Measurements from ENCODE around the gene RASL12.

The RASL12 gene
- 0 reads per million in 3 donors for total RNA-seq

GRCh38 chr15:65067645-65068402, at the start of gene RASL12:
TSS of gene RASL12 (minus strand) at chr15:65067991. CDS start at chr15:65067835, 156 bp downstream.
- no peaks in the 10 kb centered on the region for H3K9me3 ChIP-seq (ENCODE audit: control insufficient read depth, low read length)
- H3K4me3 ChIP-seq (ENCODE audit: insufficient read depth, low read depth, low read length, poor library complexity, severe bottlenecking): no peak within 1 kb of the TSS
- no peaks in the 10 kb centered on the region for H3K4me1 ChIP-seq (ENCODE audit: control insufficient read depth, insufficient read depth, low read length, poor library complexity, severe bottlenecking)
- H3K27me3 ChIP-seq (replicated peaks; ENCODE audit: control insufficient read depth, insufficient read depth, low read length, poor library complexity, severe bottlenecking): peaks cover 11% of the 10 kb centered on the region
- no peaks in the 10 kb centered on the region for H3K36me3 ChIP-seq (ENCODE audit: control insufficient read depth, insufficient read depth, low read length)
- no peak within 1 kb of the TSS for H3K27ac ChIP-seq (ENCODE audit: insufficient read depth, low read length, poor library complexity, severe bottlenecking)
- no peak for DNase-seq

- Histone ChIP-seq H3K9me3 (ENCODE audit: control insufficient read depth, low read length) (no peaks in the 10 kb centered on the region), H3K36me3 (ENCODE audit: control insufficient read depth, insufficient read depth, low read length) (peaks cover 66% of the 10 kb centered on the region), H3K4me1 (ENCODE audit: control insufficient read depth, insufficient read depth, low read length, poor library complexity, severe bottlenecking) (no peaks in the 10 kb centered on the region), H3K4me3 (ENCODE audit: insufficient read depth, low read depth, low read length, poor library complexity, severe bottlenecking) (no peak overlapping the region), H3K27ac (ENCODE audit: insufficient read depth, low read length, poor library complexity, severe bottlenecking) (no peak overlapping the region), H3K27me3 (replicated peaks; ENCODE audit: control insufficient read depth, insufficient read depth, low read length, poor library complexity, severe bottlenecking) (no peaks in the 10 kb centered on the region)
- DNase-seq: no peak
Observed at GRCh38 chr15:65115542-65115941, 47.8 kb upstream of the RASL12 start.

GRCh38 chr15:65115086-65115485, 47.3 kb upstream of the RASL12 start, which contains the start of gene UBAP1L:
TSS of gene UBAP1L (minus strand) at chr15:65115200. CDS start at chr15:65106215, 8,985 bp downstream.
- Histone ChIP-seq H3K9me3 (ENCODE audit: control insufficient read depth, low read length) (no peaks in the 10 kb centered on the region), H3K4me3 (ENCODE audit: insufficient read depth, low read depth, low read length, poor library complexity, severe bottlenecking) (no peak within 1 kb of the TSS), H3K27me3 (replicated peaks; ENCODE audit: control insufficient read depth, insufficient read depth, low read length, poor library complexity, severe bottlenecking) (no peaks in the 10 kb centered on the region), H3K27ac (ENCODE audit: insufficient read depth, low read length, poor library complexity, severe bottlenecking) (no peak within 1 kb of the TSS), H3K4me1 (ENCODE audit: control insufficient read depth, insufficient read depth, low read length, poor library complexity, severe bottlenecking) (no peaks in the 10 kb centered on the region), H3K36me3 (ENCODE audit: control insufficient read depth, insufficient read depth, low read length) (peaks cover 64% of the 10 kb centered on the region)
- DNase-seq: no peak

DNA sequence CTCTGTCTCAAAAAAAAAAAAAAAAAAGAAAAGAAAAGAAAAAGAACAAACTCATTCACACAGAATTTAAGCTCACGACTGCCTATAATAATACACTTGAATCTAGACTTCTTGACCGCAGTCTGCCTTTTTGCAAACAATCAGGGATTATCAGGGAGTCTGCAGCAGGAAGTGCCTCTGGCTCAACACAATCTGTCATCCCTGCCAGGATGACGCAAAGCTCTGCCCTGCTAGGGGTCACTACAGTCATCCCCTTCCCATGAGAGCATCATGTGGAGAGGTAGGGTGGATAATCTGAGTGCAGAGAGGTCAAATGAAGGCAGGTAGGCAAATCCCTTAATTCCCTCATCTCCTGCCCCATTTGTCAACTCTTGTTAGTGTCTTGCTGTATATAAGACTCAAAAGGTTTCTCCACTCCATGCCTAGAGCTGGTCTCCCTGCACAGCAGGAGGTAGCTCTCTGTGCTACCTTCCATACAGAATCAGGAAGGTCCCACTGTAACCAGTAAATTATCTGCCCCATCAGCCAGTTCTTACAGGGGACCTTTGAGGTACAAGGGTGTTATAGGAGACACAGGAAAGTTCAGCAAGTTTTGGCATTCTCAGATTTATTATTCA, 43.0 kb upstream of the RASL12 start:
- no peak overlapping the region for H3K4me3 ChIP-seq (ENCODE audit: insufficient read depth, low read depth, low read length, poor library complexity, severe bottlenecking)
- H3K9me3 ChIP-seq (ENCODE audit: control insufficient read depth, low read length): no peaks in the 10 kb centered on the region
- H3K36me3 ChIP-seq (ENCODE audit: control insufficient read depth, insufficient read depth, low read length): peaks cover 30% of the 10 kb centered on the region
- no peaks in the 10 kb centered on the region for H3K27me3 ChIP-seq (replicated peaks; ENCODE audit: control insufficient read depth, insufficient read depth, low read length, poor library complexity, severe bottlenecking)
- H3K27ac ChIP-seq (ENCODE audit: insufficient read depth, low read length, poor library complexity, severe bottlenecking): no peak overlapping the region
- no peaks in the 10 kb centered on the region for H3K4me1 ChIP-seq (ENCODE audit: control insufficient read depth, insufficient read depth, low read length, poor library complexity, severe bottlenecking)
- DNase-seq: no peak

DNA sequence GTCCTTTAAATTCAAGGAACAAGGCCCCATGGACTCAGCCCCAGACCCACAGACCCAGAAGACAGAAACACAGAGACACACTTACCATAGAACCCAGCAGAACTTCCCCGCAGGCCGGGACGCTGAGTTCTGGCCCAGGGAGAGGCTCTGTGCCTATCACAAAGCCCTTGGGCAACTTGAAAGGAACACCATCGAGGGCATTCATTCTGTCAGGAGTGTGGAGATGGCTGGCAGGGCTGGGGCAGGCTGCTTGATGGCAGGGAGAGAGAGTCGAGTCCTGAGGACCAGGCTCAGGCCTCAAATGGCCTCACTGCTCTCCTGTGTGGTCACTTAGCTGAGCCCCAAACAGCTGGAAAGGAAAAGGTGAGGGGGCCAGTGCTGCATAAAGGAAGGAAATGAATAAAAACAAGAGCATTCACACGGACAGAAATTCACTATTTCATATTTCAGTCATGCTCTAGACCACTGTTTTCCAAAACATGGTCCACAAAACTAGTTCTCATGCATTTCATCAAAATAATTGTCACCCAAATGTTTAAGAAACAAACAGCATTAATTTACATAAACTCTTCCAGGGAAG, 38.3 kb upstream of the RASL12 start:
- no peak overlapping the region for H3K27ac ChIP-seq (ENCODE audit: insufficient read depth, low read length, poor library complexity, severe bottlenecking)
- no peak for DNase-seq
- H3K4me3 ChIP-seq (ENCODE audit: insufficient read depth, low read depth, low read length, poor library complexity, severe bottlenecking): no peak overlapping the region
- no peaks in the 10 kb centered on the region for H3K4me1 ChIP-seq (ENCODE audit: control insufficient read depth, insufficient read depth, low read length, poor library complexity, severe bottlenecking)
- peaks cover 3% of the 10 kb centered on the region for H3K36me3 ChIP-seq (ENCODE audit: control insufficient read depth, insufficient read depth, low read length)
- no peaks in the 10 kb centered on the region for H3K9me3 ChIP-seq (ENCODE audit: control insufficient read depth, low read length)
- H3K27me3 ChIP-seq (replicated peaks; ENCODE audit: control insufficient read depth, insufficient read depth, low read length, poor library complexity, severe bottlenecking): no peaks in the 10 kb centered on the region

- Histone ChIP-seq H3K4me3 (ENCODE audit: insufficient read depth, low read depth, low read length, poor library complexity, severe bottlenecking) (no peak overlapping the region), H3K4me1 (ENCODE audit: control insufficient read depth, insufficient read depth, low read length, poor library complexity, severe bottlenecking) (no peaks in the 10 kb centered on the region), H3K9me3 (ENCODE audit: control insufficient read depth, low read length) (no peaks in the 10 kb centered on the region), H3K27ac (ENCODE audit: insufficient read depth, low read length, poor library complexity, severe bottlenecking) (no peak overlapping the region), H3K27me3 (replicated peaks; ENCODE audit: control insufficient read depth, insufficient read depth, low read length, poor library complexity, severe bottlenecking) (no peaks in the 10 kb centered on the region), H3K36me3 (ENCODE audit: control insufficient read depth, insufficient read depth, low read length) (peaks cover 3% of the 10 kb centered on the region)
- DNase-seq: no peak
Observed at GRCh38 chr15:65105038-65105437, 37.2 kb upstream of the RASL12 start.

DNA sequence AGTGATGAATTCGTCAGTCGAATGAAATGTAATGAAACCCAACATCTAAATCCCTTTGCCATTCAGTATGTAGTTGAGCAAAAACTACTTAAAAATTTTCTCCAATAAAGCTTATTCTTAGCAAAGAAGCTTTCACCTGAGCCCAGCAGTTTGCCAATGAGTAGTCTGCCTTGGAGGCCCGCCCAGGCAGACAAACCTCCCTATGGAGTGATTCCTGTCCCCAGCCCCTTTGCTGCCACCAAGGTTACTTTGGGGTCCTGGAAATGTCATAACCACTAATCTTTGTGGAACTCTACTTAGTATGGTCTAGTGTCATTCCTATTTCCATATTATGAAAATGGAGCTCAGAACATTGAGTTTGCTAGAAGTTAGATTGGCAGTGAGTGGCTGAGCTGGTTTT, 35.1 kb upstream of the RASL12 start:
- no peaks in the 10 kb centered on the region for H3K9me3 ChIP-seq (ENCODE audit: control insufficient read depth, low read length)
- no peaks in the 10 kb centered on the region for H3K27me3 ChIP-seq (replicated peaks; ENCODE audit: control insufficient read depth, insufficient read depth, low read length, poor library complexity, severe bottlenecking)
- no peaks in the 10 kb centered on the region for H3K4me1 ChIP-seq (ENCODE audit: control insufficient read depth, insufficient read depth, low read length, poor library complexity, severe bottlenecking)
- no peak overlapping the region for H3K4me3 ChIP-seq (ENCODE audit: insufficient read depth, low read depth, low read length, poor library complexity, severe bottlenecking)
- no peak for DNase-seq
- H3K36me3 ChIP-seq (ENCODE audit: control insufficient read depth, insufficient read depth, low read length): peaks cover 20% of the 10 kb centered on the region
- H3K27ac ChIP-seq (ENCODE audit: insufficient read depth, low read length, poor library complexity, severe bottlenecking): no peak overlapping the region

GRCh38 chr15:65101891-65102708, 34.3 kb upstream of the RASL12 start:
- DNase-seq: no peak
- no peaks in the 10 kb centered on the region for H3K9me3 ChIP-seq (ENCODE audit: control insufficient read depth, low read length)
- H3K4me1 ChIP-seq (ENCODE audit: control insufficient read depth, insufficient read depth, low read length, poor library complexity, severe bottlenecking): no peaks in the 10 kb centered on the region
- H3K36me3 ChIP-seq (ENCODE audit: control insufficient read depth, insufficient read depth, low read length): peaks cover 22% of the 10 kb centered on the region
- no peak overlapping the region for H3K27ac ChIP-seq (ENCODE audit: insufficient read depth, low read length, poor library complexity, severe bottlenecking)
- no peaks in the 10 kb centered on the region for H3K27me3 ChIP-seq (replicated peaks; ENCODE audit: control insufficient read depth, insufficient read depth, low read length, poor library complexity, severe bottlenecking)
- H3K4me3 ChIP-seq (ENCODE audit: insufficient read depth, low read depth, low read length, poor library complexity, severe bottlenecking): no peak overlapping the region

- Histone ChIP-seq H3K36me3 (ENCODE audit: control insufficient read depth, insufficient read depth, low read length) (peaks cover 22% of the 10 kb centered on the region), H3K4me1 (ENCODE audit: control insufficient read depth, insufficient read depth, low read length, poor library complexity, severe bottlenecking) (no peaks in the 10 kb centered on the region), H3K27ac (ENCODE audit: insufficient read depth, low read length, poor library complexity, severe bottlenecking) (no peak overlapping the region), H3K27me3 (replicated peaks; ENCODE audit: control insufficient read depth, insufficient read depth, low read length, poor library complexity, severe bottlenecking) (no peaks in the 10 kb centered on the region), H3K9me3 (ENCODE audit: control insufficient read depth, low read length) (no peaks in the 10 kb centered on the region), H3K4me3 (ENCODE audit: insufficient read depth, low read depth, low read length, poor library complexity, severe bottlenecking) (no peak overlapping the region)
- no peak for DNase-seq
Observed at GRCh38 chr15:65101411-65101890, 33.7 kb upstream of the RASL12 start.

Data from effector memory CD4-positive, alpha-beta T cell (primary cell).